ENCODE results near the gene PRKN. TPM values are rescaled to one million over a fixed set of nuclear protein-coding genes. Genes with fewer than 3 reads are reported as not detected.
A peak's percentile ranks its signal among the peaks of the same experiment; 100 is the strongest.

PRKN gene
- total RNA-seq, 2 donors from 2014 or later = 3.3 to 4.8 TPM

GRCh38 chr6:162546905-162547304 is 180.7 kb downstream of the PRKN start:
- H3K4me1 Mint-ChIP-seq = peaks cover 4% of the 10 kb centered on the region
- H3K27me3 ChIP-seq (ENCODE audit: control insufficient read depth, insufficient read depth, low read length, poor library complexity, severe bottlenecking) = no peaks in the 10 kb centered on the region
- H3K9me3 Mint-ChIP-seq = no peaks in the 10 kb centered on the region
- no peaks in the 10 kb centered on the region for H3K9me3 ChIP-seq (ENCODE audit: control insufficient read depth, low read length)
- no peak overlapping the region for H3K27ac Mint-ChIP-seq
- no peaks in the 10 kb centered on the region for H3K4me1 ChIP-seq (ENCODE audit: control insufficient read depth, insufficient read depth, low read length)
- no peak overlapping the region for H3K4me3 ChIP-seq (ENCODE audit: low read length)
- H3K9ac ChIP-seq (ENCODE audit: extremely low read depth, low read length, poor library complexity, severe bottlenecking) = no peak overlapping the region
- H3K36me3 Mint-ChIP-seq (ENCODE audit: low read depth) = no peaks in the 10 kb centered on the region
- TF ChIP-seq, protein P1, sequence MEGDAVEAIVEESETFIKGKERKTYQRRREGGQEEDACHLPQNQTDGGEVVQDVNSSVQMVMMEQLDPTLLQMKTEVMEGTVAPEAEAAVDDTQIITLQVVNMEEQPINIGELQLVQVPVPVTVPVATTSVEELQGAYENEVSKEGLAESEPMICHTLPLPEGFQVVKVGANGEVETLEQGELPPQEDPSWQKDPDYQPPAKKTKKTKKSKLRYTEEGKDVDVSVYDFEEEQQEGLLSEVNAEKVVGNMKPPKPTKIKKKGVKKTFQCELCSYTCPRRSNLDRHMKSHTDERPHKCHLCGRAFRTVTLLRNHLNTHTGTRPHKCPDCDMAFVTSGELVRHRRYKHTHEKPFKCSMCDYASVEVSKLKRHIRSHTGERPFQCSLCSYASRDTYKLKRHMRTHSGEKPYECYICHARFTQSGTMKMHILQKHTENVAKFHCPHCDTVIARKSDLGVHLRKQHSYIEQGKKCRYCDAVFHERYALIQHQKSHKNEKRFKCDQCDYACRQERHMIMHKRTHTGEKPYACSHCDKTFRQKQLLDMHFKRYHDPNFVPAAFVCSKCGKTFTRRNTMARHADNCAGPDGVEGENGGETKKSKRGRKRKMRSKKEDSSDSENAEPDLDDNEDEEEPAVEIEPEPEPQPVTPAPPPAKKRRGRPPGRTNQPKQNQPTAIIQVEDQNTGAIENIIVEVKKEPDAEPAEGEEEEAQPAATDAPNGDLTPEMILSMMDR (conservative IDR thresholded peaks at IDR 0.05) = no peak
- no peaks in the 10 kb centered on the region for H3K36me3 ChIP-seq (ENCODE audit: control insufficient read depth, insufficient read depth, low read length)
- no peak overlapping the region for H3K27ac ChIP-seq (ENCODE audit: low read depth, low read length)
- no peaks in the 10 kb centered on the region for H3K27me3 Mint-ChIP-seq (ENCODE audit: insufficient read depth)
- DNase-seq = no peak
- WGBS, 2 experiments (ENCODE audit: insufficient coverage in 1 of 2, insufficient read length in 1 of 2) = 89 to 97% methylated on average over 4 of the region's 4 CpGs
- H3K4me3 Mint-ChIP-seq = no peak overlapping the region

DNA sequence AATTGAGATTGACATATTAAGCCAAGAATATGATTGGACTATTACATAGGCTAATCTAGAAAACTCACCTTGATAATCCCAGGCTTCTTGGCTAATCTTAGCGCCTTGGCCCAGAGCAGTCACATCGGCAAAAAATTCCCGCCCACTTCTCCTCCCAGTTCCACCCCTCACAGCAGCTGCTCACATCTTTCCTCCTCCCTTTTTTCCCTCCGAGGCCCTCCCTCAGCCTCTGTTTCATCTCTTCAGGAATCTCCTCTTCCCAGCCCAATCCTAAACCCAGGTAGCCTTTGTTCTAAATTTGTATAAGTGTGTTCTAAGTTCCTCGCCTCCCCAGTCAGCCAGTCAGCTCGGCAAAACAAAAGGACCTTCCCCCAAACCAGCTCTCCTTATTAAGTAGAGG is 184.3 kb downstream of the PRKN start:
- Histone ChIP-seq H3K36me3 (ENCODE audit: control insufficient read depth, insufficient read depth, low read length) (no peaks in the 10 kb centered on the region), H3K4me3 (ENCODE audit: low read length) (no peak overlapping the region), H3K27me3 (ENCODE audit: control insufficient read depth, insufficient read depth, low read length, poor library complexity, severe bottlenecking) (no peaks in the 10 kb centered on the region), H3K9me3 (ENCODE audit: control insufficient read depth, low read length) (no peaks in the 10 kb centered on the region), H3K9ac (ENCODE audit: extremely low read depth, low read length, poor library complexity, severe bottlenecking) (no peak overlapping the region), H3K4me1 (ENCODE audit: control insufficient read depth, insufficient read depth, low read length) (no peaks in the 10 kb centered on the region), H3K27ac (ENCODE audit: low read depth, low read length) (no peak overlapping the region)
- H3K36me3 Mint-ChIP-seq (ENCODE audit: low read depth) = no peaks in the 10 kb centered on the region
- no peaks in the 10 kb centered on the region for H3K9me3 Mint-ChIP-seq
- no peaks in the 10 kb centered on the region for H3K27me3 Mint-ChIP-seq (ENCODE audit: insufficient read depth)
- 68 to 83% methylated on average over 3 to 4 of the region's 6 CpGs for WGBS, 2 experiments (ENCODE audit: insufficient coverage in 1 of 2, insufficient read length in 1 of 2)
- H3K4me1 Mint-ChIP-seq = peaks cover 4% of the 10 kb centered on the region
- TF ChIP-seq, protein P1 (conservative IDR thresholded peaks at IDR 0.05) = no peak
- no peak overlapping the region for H3K4me3 Mint-ChIP-seq
- peak; percentile 80 for DNase-seq
- peak overlapping the region; percentile 56 for H3K27ac Mint-ChIP-seq

- Mint-ChIP-seq H3K4me1 (peaks cover 4% of the 10 kb centered on the region), H3K9me3 (no peaks in the 10 kb centered on the region), H3K4me3 (no peak overlapping the region), H3K27ac (no peak overlapping the region), H3K27me3 (ENCODE audit: insufficient read depth) (no peaks in the 10 kb centered on the region), H3K36me3 (ENCODE audit: low read depth) (no peaks in the 10 kb centered on the region)
- no peak for DNase-seq
- H3K9ac ChIP-seq (ENCODE audit: extremely low read depth, low read length, poor library complexity, severe bottlenecking) = no peak overlapping the region
- no peaks in the 10 kb centered on the region for H3K36me3 ChIP-seq (ENCODE audit: control insufficient read depth, insufficient read depth, low read length)
- WGBS, 2 experiments (ENCODE audit: insufficient coverage in 1 of 2, insufficient read length in 1 of 2) = 92 to 100% methylated on average over 2 to 4 of the region's 4 CpGs
- H3K4me1 ChIP-seq (ENCODE audit: control insufficient read depth, insufficient read depth, low read length) = no peaks in the 10 kb centered on the region
- no peaks in the 10 kb centered on the region for H3K9me3 ChIP-seq (ENCODE audit: control insufficient read depth, low read length)
- H3K27me3 ChIP-seq (ENCODE audit: control insufficient read depth, insufficient read depth, low read length, poor library complexity, severe bottlenecking) = no peaks in the 10 kb centered on the region
- no peak overlapping the region for H3K27ac ChIP-seq (ENCODE audit: low read depth, low read length)
- H3K4me3 ChIP-seq (ENCODE audit: low read length) = no peak overlapping the region
- TF ChIP-seq, protein P1 (conservative IDR thresholded peaks at IDR 0.05) = no peak
Observed at GRCh38 chr6:162541019-162541601, 186.5 kb downstream of the PRKN start.

All from endodermal cell (in vitro differentiated cells).